Tibial nerve (tissue), 3 donors: Measurements from ENCODE around the gene SMAD6.

ENCODE experiments used
- POLR2A ChIP-seq, 2 donors: fragments of 450-650 bp; IDR thresholded peaks; one replicate each; pipeline ENCODE4 v1.6.1; 2017; ENCODE audit warnings: antibody characterized with exemption in 2 of 2, mild to moderate bottlenecking in 2 of 2, moderate library complexity in 2 of 2
- TF ChIP-seq, protein P1 (sequence below), 5 experiments: fragments of 200-600 bp in 3 of 5; fragments of 450-650 bp in 2 of 5; sonication (generic) in 3 of 5; IDR thresholded peaks; one replicate each; pipeline ENCODE4 v1.5.1; 2016 to 2019; ENCODE audit warnings: antibody characterized with exemption in 5 of 5, mild to moderate bottlenecking in 3 of 5, moderate library complexity in 2 of 5

DNA sequence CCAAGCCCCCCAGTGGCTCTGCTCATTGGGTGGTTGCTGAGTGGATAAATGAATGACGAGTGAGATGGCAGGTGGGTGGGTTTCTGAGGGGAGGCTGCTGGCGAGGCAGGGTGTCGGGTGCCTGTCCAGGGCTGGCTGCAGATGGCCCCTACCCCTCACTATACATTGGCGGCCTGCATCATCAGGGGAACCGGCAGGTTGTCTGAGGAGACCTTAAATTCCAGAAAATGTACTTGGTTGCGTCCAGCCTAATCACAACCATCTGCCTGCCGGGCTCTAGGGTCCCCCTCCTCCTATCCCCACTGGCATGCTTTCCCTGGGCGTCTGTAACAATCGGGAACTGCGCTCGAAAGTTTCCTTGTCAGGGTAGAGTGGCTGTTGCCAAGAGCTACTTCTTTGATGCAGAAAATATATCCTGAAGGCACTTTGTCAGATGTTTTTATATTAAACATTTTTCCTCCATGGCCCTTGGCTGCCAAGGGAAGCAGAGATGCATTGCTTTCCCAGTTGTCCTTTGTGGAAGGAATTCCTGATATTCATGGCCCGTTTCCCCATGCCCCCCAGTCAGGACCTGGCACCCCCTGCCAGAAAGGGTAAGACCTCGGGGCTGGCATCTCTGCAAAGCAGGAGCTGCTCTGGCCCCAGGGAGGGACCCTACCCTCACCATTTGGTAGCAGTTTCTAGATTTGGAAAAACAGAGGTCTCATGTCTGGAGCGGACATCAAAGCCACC lies 22.9 kb downstream of the SMAD6 start:
- TF ChIP-seq, protein P1, sequence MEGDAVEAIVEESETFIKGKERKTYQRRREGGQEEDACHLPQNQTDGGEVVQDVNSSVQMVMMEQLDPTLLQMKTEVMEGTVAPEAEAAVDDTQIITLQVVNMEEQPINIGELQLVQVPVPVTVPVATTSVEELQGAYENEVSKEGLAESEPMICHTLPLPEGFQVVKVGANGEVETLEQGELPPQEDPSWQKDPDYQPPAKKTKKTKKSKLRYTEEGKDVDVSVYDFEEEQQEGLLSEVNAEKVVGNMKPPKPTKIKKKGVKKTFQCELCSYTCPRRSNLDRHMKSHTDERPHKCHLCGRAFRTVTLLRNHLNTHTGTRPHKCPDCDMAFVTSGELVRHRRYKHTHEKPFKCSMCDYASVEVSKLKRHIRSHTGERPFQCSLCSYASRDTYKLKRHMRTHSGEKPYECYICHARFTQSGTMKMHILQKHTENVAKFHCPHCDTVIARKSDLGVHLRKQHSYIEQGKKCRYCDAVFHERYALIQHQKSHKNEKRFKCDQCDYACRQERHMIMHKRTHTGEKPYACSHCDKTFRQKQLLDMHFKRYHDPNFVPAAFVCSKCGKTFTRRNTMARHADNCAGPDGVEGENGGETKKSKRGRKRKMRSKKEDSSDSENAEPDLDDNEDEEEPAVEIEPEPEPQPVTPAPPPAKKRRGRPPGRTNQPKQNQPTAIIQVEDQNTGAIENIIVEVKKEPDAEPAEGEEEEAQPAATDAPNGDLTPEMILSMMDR (IDR thresholded peaks at IDR 0.05), result no peak
- TF ChIP-seq POLR2A (IDR thresholded peaks at IDR 0.05), result no peak
